H7 (cell line): ENCODE measurements around the gene WDR3. TPM values are rescaled to one million over a fixed set of nuclear protein-coding genes. Genes with fewer than 3 reads are reported as not detected.
A peak's percentile ranks its signal among the peaks of the same experiment; 100 is the strongest.
"Not testable (repeated sequence)": the region's sequence is repeated elsewhere in the genome, so short reads cannot be mapped to it uniquely, and the experiment has no call there.

Source experiments
- DNase-seq: peaks from one replicate; pipeline ENCODE4 v3.0.0; 2012
- H3K27me3 ChIP-seq: 2 replicates; pipeline ENCODE4 v1.6.0; 2011; ENCODE audit warnings: mild to moderate bottlenecking, low read length; ENCODE audit not compliant: control insufficient read depth, insufficient read depth
- H3K36me3 ChIP-seq: replicated peaks from 2 replicates; pipeline ENCODE4 v1.5.1; 2011; ENCODE audit warnings: low read length; ENCODE audit not compliant: control insufficient read depth, insufficient read depth
- H3K4me3 ChIP-seq: 2 replicates; pipeline ENCODE4 v1.5.1; 2011; ENCODE audit warnings: low read depth, mild to moderate bottlenecking, control low read depth, low read length, moderate library complexity; ENCODE audit not compliant: insufficient read depth
- total RNA-seq: library from RNA; depleted of rRNA; stranded (reverse); fragments of >200 nt; shearing (Covaris generic); gene quantifications from 2 replicates; pipeline ENCODE4 v1.2.3, GENCODE V29; 2014

WDR3 gene
- total RNA-seq, 1 experiment from 2014 or later = 51.4 TPM

DNA sequence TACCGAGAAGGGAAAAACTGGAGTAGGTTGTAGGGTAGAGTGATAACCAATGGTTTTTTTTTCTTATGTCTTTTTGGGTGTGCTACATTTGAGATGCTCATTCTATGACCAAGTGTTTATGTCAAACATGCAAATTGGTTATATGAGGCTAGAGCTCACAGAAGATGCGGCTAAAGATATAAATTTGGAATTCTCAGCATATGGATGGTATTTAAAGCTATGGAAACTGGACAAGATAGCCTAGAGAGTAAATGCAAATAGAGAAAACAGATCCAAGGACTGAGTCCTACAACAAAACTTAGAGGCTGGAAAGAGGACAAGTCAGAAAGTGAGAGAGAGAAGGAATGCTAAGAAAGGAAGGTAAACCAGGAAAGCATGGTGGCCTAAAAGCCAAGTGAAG is 7.5 kb upstream of the WDR3 start:
- no peak for DNase-seq
- H3K4me3 ChIP-seq = no peak overlapping the region
- H3K27me3 ChIP-seq = no peaks in the 10 kb centered on the region
- peaks cover 2% of the 10 kb centered on the region for H3K36me3 ChIP-seq

DNA sequence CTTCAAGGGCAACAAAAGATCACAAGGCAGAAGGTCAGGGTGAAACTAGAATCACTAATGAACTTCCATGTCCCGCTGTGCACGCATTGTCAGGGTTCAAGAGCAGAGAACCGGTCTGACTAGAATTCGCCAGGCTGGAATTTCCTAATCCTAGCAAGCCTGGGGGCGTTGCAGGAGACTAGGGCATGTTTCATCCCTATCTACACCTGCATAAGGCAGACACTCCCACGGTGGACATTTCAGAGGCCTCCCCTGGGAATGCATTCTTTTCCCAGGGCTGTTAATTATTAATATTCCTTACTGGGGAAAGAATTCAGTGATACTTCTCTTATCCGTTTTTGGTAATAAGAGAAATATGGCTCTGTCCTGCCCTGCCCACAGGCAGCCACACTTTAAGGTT is 6.8 kb upstream of the WDR3 start:
- H3K4me3 ChIP-seq, H3K36me3 ChIP-seq, DNase-seq, H3K27me3 ChIP-seq: not testable (repeated sequence)

DNA sequence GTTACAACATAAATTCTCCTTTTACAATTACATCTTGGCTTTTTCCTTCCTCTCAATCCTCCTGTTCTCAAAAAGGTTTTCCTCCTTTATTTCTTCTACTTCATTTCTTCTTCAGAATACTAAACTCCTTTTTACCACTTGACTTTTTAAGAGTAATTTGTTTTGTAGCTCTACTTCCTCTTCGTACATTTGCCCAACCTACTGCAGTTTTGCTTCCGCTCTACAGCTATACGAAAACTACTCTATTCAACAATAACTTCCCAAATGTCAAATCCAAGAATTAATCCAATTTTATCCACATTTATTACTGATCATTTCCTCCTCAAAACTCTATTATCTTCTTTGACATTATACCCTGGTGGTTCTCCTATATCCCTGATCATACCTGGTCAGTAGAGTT is 3.6 kb upstream of the WDR3 start:
- Histone ChIP-seq H3K36me3 (no peaks in the 10 kb centered on the region), H3K4me3 (no peak overlapping the region), H3K27me3 (no peaks in the 10 kb centered on the region)
- no peak for DNase-seq

DNA sequence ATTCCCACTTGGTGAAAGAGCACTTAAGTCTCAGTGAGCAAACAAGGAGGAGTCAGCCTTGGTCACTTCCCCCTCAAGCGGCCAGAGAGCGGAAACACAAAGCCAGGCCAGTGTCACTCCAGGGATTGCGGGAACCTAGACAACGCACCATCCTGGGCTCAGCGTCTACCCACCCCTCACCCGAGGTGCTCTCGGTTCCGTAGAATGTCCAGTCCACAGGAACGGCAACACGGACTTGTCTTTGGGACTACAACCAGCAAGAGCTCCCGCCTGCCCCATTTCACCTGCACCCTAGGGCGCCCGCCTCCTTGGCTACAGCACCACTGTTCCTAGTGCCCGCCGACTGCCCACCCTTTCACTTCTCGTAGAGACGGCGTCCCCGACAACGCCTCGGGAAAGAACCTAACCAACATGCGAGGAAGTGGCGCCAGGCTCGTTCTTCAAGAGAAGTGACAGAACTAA is 627 bp upstream of the WDR3 start:
- H3K36me3 ChIP-seq = no peaks in the 10 kb centered on the region
- DNase-seq = peak; percentile 60
- H3K4me3 ChIP-seq = peak overlapping the region; percentile 93
- H3K27me3 ChIP-seq = no peaks in the 10 kb centered on the region

DNA sequence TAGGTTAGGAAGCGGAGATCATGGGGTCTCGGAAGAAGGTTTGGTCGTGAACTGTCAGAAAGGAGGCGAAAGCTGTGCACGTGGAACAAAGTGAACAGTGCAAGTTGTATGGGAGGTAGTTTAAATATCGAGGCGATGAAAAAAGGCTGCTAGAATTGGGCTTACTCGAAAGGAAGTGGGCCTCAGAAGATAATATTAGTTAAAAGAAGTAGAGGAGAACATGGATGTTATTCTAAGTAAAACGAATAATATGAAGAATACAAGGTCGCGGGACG is 571 bp downstream of the WDR3 start:
- Histone ChIP-seq H3K4me3 (peak overlapping the region; percentile 93), H3K36me3 (no peaks in the 10 kb centered on the region; the same call in 1 of the 2 replicates), H3K27me3 (no peaks in the 10 kb centered on the region)
- DNase-seq = peak; percentile 10

DNA sequence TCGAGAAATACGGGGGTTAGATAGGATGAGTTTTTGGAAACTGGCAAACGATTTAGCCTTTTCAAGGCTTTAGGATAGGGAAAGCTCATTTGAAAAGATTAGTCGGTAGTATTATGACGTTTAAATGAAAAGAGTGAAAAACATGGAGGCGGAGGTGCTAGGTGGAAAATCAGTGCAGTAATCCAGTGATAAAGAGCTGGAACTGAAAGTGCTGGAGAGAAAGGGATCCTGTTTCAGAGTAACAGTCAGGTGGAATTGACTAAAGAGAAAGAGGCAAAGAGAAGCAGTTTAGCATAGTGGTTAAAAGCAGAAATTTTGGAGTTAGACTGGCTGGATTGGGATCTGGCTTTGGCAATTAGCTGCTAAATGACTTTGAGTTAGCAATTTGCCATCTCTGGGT is 945 bp downstream of the WDR3 start:
- peak; percentile 2 for DNase-seq
- Histone ChIP-seq H3K36me3 (peaks cover 1% of the 10 kb centered on the region), H3K27me3 (no peaks in the 10 kb centered on the region), H3K4me3 (peak overlapping the region; percentile 93)

DNA sequence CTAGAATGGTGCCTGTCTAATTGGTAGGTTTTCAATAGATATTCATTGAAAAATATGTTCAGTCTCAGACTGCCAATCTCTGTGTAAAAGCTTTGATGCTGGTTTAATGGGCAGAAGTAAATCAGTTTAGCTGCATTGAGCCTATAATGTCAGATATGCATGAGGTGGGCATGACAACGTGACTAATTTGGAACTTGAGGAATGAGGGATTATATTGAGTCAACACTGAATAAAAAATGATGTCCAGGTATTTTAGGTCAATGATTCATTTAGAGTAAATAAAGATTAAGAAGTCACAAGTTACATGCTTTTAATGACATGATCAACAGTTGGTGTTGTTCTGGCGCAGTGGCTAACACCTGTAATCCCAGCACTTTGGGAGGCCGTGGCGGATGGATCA is 3.0 kb downstream of the WDR3 start:
- no peaks in the 10 kb centered on the region for H3K27me3 ChIP-seq
- no peak for DNase-seq
- H3K4me3 ChIP-seq = no peak overlapping the region

DNA sequence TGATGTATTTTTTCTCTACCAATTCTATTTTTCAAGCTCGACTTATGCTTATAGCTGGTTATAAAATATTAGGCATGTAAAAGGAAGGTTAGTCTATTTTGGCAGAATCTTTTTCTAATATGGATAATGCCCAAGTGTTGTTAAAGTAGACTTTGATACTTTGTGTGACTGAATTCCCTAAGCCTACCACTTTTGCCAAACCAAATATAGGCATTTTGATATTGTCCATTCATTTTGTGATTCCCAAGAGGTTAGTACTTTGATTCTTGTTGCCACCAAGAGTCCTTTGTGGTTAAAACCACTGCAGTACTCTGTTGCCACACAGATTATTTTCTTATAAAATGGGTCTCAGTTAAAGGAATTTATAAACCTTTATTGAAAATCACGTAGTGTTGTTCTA is 4.2 kb downstream of the WDR3 start:
- H3K4me3 ChIP-seq = no peak overlapping the region
- peaks cover 9% of the 10 kb centered on the region for H3K36me3 ChIP-seq
- no peak for DNase-seq
- H3K27me3 ChIP-seq = no peaks in the 10 kb centered on the region

More for the DNA sequence above, 3.0 kb downstream of the WDR3 start:
- H3K36me3 ChIP-seq = peaks cover 4% of the 10 kb centered on the region

DNA sequence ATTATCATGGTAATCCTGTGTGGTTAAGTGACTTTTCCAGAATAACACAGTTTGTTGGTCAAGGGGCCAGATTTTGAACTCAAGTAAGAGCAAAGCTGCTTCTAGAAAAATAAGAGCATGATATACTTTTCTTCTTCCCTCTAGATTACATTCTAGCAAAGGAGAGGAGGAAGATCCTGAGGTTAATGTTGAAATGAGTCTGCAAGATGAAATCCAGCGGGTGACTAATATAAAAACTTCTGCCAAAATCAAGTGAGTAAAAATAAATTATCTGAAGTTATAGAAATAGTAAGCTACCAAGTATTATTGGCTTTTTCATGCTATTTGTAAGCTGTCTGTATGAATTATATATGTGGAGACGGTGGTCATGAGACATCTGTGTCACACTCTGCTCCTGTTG is 12.8 kb downstream of the WDR3 start:
- Histone ChIP-seq H3K4me3 (no peak overlapping the region), H3K36me3 (peaks cover 36% of the 10 kb centered on the region), H3K27me3 (no peaks in the 10 kb centered on the region)
- no peak for DNase-seq

DNA sequence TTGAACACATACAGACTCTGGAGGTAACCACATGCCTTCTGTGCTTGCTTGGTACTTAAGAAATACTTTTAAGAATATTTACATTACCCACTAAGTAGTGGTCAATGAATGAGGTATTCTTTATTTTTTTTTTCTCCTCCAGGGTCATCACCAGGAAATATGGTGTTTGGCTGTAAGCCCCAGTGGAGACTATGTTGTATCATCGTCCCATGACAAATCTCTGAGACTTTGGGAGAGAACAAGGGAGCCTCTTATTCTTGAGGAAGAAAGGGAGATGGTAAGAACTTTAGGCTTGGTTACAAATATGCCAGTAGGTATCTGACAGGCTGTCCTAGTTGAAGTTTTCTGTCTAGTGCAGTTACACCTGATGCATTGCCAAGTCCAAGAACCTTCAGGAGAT is 22.8 kb downstream of the WDR3 start:
- no peak overlapping the region for H3K4me3 ChIP-seq
- H3K36me3 ChIP-seq = peaks cover 38% of the 10 kb centered on the region
- DNase-seq = no peak

DNA sequence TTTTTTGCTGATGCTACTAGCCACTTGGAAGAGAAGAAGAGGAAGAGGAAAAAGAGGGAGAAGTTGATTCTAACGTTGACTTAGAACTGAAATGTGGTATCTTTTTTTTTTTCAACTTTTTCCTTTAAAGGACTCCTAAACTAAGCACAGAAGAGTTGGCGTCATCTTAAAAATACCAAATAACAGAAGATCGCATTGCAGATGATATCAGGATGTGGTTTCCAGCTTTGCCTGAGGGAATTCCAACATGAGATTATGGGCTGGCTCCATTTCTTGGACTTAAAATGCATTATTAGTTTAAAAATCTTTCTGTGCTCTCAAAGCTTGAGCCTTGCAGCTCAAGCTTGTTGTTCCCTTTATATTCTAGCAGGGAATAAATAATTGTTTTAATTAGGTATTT is 29.8 kb downstream of the WDR3 start:
- Histone ChIP-seq H3K36me3 (peaks cover 19% of the 10 kb centered on the region), H3K27me3 (no peaks in the 10 kb centered on the region), H3K4me3 (no peak overlapping the region)
- no peak for DNase-seq

More for the DNA sequence above, 22.8 kb downstream of the WDR3 start:
- no peaks in the 10 kb centered on the region for H3K27me3 ChIP-seq

DNA sequence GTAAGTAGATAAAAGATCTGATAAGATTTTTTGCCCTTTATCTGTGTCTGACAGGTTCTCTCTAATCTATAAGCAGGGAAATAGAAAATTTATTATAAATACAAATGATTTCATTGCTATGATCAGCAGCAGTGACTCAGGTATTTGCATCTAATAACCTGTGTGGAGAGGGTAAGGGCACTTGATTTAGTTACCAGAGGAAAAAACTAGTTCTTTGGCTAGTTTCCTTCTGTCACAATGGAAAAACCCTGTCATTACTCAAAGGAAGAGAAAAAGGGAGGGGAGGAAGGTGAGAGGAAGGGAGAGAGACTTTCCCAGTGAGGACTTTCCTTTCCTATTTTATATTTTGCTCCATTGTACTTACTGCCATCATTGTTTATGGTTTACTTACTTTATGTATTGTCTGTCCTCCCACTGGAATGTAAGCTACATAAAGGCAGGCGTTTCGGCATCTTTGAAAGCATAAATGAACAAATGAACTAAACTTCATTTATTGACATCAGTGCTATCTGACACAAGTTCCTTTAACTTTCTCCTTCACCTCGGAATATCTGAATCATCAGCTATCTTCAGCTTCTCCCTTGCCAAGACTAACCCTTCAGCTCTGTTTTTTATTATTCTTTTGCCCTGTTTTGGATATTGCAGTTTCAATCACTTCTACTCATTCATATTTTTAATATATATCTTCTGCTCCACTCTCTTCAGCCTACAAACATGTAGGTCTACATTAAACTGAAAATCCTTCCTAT is 34.9 kb downstream of the WDR3 start:
- Histone ChIP-seq H3K4me3 (no peak overlapping the region), H3K27me3 (no peaks in the 10 kb centered on the region), H3K36me3 (peaks cover 2% of the 10 kb centered on the region; the same call in 1 of the 2 replicates)
- DNase-seq = no peak

DNA sequence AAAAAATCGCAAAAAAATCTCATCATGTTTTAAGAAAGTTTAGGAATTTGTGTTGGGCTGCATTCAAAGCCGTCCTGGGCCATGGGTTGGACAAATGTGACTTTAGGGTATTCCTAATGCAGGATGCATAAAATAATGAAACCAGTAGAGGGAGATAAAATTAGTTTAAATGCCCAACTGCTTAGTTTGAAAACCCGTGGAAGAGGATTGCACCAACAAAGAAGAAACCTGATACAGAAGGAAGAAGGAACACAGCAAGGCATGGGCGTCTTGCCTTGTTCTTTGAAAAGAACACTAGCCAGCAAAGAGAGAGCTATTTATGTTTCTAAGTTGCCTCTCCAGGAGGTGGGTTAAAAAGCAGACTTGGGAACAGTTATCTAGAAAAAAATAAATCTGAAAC is 37.9 kb downstream of the WDR3 start:
- Histone ChIP-seq H3K4me3 (no peak overlapping the region), H3K36me3 (no peaks in the 10 kb centered on the region), H3K27me3 (no peaks in the 10 kb centered on the region)
- peak; percentile 10 for DNase-seq

DNA sequence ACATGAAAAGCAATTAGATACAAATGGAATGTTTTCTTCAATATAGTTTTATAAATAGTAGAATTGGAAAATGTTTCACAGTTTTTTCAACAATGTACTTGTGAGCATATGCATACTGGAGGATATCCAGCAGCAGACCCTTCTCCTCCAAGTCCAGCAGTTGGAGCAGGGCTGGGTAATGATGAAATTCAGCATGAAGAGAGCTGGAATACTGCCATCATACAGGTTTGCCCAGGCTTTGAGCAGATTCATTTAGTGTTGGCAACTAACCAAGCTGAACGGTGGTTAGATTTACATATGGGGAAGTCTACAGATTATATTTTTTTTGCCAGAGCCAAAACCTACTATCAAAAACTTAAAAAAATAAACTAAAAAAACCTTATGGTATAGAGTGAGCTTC is 38.3 kb downstream of the WDR3 start:
- Histone ChIP-seq H3K27me3 (no peaks in the 10 kb centered on the region), H3K36me3 (no peaks in the 10 kb centered on the region), H3K4me3 (no peak overlapping the region)
- no peak for DNase-seq

DNA sequence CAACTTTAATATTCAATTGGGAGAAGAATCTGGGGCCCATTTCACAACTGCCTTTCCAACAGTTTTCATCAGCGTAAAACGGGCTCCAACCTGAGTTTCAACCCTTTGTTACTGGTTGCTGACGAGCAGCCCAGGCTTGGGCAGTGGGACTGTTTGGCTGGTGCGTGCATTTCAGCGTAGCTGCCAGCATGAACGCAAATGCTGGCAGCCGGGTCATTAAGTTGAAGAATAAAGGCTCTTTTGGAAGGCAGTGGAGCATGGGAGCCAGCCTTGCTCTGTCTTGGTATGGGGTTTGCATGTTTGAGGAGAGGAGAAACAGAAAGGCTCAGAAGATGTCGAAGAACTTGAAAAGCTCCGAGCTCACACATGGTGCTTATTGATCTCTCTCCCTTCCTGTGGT is 40.7 kb downstream of the WDR3 start:
- no peak for DNase-seq
- H3K27me3 ChIP-seq = no peaks in the 10 kb centered on the region
- H3K4me3 ChIP-seq = no peak overlapping the region
- H3K36me3 ChIP-seq = no peaks in the 10 kb centered on the region

DNA sequence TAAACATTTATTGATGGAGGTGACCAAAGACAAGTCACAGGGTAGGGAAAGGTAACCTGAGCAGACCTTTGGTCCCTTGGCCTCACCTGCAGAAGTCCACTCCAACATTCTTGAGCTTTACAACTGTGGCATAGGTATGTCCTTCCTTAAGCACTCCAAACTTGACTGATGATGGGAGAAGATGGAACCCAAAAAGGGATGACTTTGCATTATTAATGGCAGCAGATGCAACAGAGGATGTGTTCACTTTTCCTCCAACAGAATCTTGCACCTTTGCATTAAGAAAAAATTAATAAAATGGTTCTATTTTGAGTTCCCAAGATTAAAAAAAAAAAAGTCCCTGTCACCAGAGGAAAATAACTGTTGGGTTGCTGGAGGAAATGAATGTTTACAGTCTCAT is 42.2 kb downstream of the WDR3 start:
- H3K27me3 ChIP-seq = no peaks in the 10 kb centered on the region
- DNase-seq = no peak

More for the DNA sequence above, 42.2 kb downstream of the WDR3 start:
- no peak overlapping the region for H3K4me3 ChIP-seq
- H3K36me3 ChIP-seq = no peaks in the 10 kb centered on the region
